ENCODE measurements around the gene GPR119.
"Not testable (repeated sequence)": the region's sequence is repeated elsewhere in the genome, so short reads cannot be mapped to it uniquely, and the experiment has no call there.

GPR119 gene

DNA sequence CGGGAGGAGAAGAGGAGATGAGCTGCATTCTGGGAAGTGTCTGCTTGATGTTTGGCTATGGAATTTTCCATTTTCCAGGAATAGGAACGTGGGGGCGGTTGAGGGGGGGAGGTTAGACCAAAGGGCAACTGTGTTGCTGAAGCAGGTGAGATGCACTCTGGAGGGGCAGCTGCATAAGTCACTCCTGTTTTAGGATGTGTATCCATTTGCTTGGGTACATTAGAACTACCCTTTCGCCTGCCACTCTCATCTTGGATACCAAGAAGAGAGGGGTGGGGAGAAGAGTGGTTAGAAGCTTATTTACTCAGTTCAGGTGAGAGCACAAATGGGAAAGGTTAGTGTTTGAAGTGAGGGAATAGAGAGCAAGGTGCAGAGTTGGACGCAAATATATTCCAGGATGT, 934 bp upstream of the GPR119 start:
- H3K9ac ChIP-seq: no peak overlapping the region
- H3K4me2 ChIP-seq (ENCODE audit: low read length): no peak overlapping the region
- H3K79me2 ChIP-seq: no peaks in the 10 kb centered on the region
- no peaks in the 10 kb centered on the region for H3K27me3 ChIP-seq (ENCODE audit: control insufficient read depth, insufficient read depth, low read length)
- no peak for TF ChIP-seq CTCF (IDR thresholded peaks at IDR 0.05)
- no peaks in the 10 kb centered on the region for H3K9me3 ChIP-seq (ENCODE audit: control insufficient read depth, low read length)
- H2AFZ ChIP-seq: no peak overlapping the region
- H3K4me3 ChIP-seq (ENCODE audit: low read depth, low read length): no peak overlapping the region
- no peaks in the 10 kb centered on the region for H3K4me1 ChIP-seq
- no peak overlapping the region for H3K27ac ChIP-seq
- no peaks in the 10 kb centered on the region for H3K36me3 ChIP-seq (ENCODE audit: control insufficient read depth, insufficient read depth, low read length)

- H3K27ac ChIP-seq: no peak overlapping the region
- H2AFZ ChIP-seq: no peak overlapping the region
- no peaks in the 10 kb centered on the region for H3K36me3 ChIP-seq (ENCODE audit: control insufficient read depth, insufficient read depth, low read length)
- no peaks in the 10 kb centered on the region for H3K27me3 ChIP-seq (ENCODE audit: control insufficient read depth, insufficient read depth, low read length)
- no peaks in the 10 kb centered on the region for H3K79me2 ChIP-seq
- H3K9ac ChIP-seq: no peak overlapping the region
- H3K4me1 ChIP-seq: no peaks in the 10 kb centered on the region
- no peak for TF ChIP-seq CTCF (IDR thresholded peaks at IDR 0.05)
- H3K4me2 ChIP-seq (ENCODE audit: low read length): no peak overlapping the region
- no peak overlapping the region for H3K4me3 ChIP-seq (ENCODE audit: low read depth, low read length)
- H3K9me3 ChIP-seq (ENCODE audit: control insufficient read depth, low read length): no peaks in the 10 kb centered on the region
Observed at GRCh38 chrX:130378024-130378669, 7.3 kb downstream of the GPR119 start.

GRCh38 chrX:130376077-130376476, 9.4 kb downstream of the GPR119 start:
- Histone ChIP-seq H3K4me2 (ENCODE audit: low read length) (no peak overlapping the region), H2AFZ (no peak overlapping the region), H3K27ac (no peak overlapping the region), H3K4me3 (ENCODE audit: low read depth, low read length) (no peak overlapping the region), H3K4me1 (no peaks in the 10 kb centered on the region), H3K36me3 (ENCODE audit: control insufficient read depth, insufficient read depth, low read length) (no peaks in the 10 kb centered on the region), H3K9ac (no peak overlapping the region), H3K27me3 (ENCODE audit: control insufficient read depth, insufficient read depth, low read length) (no peaks in the 10 kb centered on the region), H3K9me3 (ENCODE audit: control insufficient read depth, low read length) (no peaks in the 10 kb centered on the region), H3K79me2 (no peaks in the 10 kb centered on the region)
- TF ChIP-seq CTCF (IDR thresholded peaks at IDR 0.05): no peak

- H3K9ac ChIP-seq; H3K27me3 ChIP-seq (ENCODE audit: control insufficient read depth, insufficient read depth, low read length); H3K4me2 ChIP-seq (ENCODE audit: low read length): not testable (repeated sequence)
Observed at GRCh38 chrX:130352050-130352449, 33.4 kb downstream of the GPR119 start.

GRCh38 chrX:130351567-130351966, 33.9 kb downstream of the GPR119 start:
- H3K36me3 ChIP-seq (ENCODE audit: control insufficient read depth, insufficient read depth, low read length): no peaks in the 10 kb centered on the region
- no peak overlapping the region for H3K4me3 ChIP-seq (ENCODE audit: low read depth, low read length)
- no peak overlapping the region for H3K27ac ChIP-seq
- H2AFZ ChIP-seq: no peak overlapping the region
- no peaks in the 10 kb centered on the region for H3K4me1 ChIP-seq
- no peak for TF ChIP-seq CTCF (IDR thresholded peaks at IDR 0.05)
- H3K9me3 ChIP-seq (ENCODE audit: control insufficient read depth, low read length): no peaks in the 10 kb centered on the region
- no peak overlapping the region for H3K4me2 ChIP-seq (ENCODE audit: low read length)
- H3K27me3 ChIP-seq (ENCODE audit: control insufficient read depth, insufficient read depth, low read length): no peaks in the 10 kb centered on the region
- no peaks in the 10 kb centered on the region for H3K79me2 ChIP-seq
- H3K9ac ChIP-seq: no peak overlapping the region

More at GRCh38 chrX:130352050-130352449, 33.4 kb downstream of the GPR119 start:
- H3K36me3 ChIP-seq (ENCODE audit: control insufficient read depth, insufficient read depth, low read length); H3K27ac ChIP-seq; H3K4me1 ChIP-seq; H2AFZ ChIP-seq; H3K4me3 ChIP-seq (ENCODE audit: low read depth, low read length); H3K9me3 ChIP-seq (ENCODE audit: control insufficient read depth, low read length); H3K79me2 ChIP-seq: not testable (repeated sequence)
